PC-3 (cell line): ENCODE data around the gene BDH1.

ENCODE experiments used
- CTCF ChIP-seq: fragments of 300-600 bp; sonication (generic); conservative IDR thresholded peaks from 2 replicates; pipeline ENCODE4 v1.5.1; 2017; ENCODE audit warnings: antibody characterized with exemption, low read depth, mild to moderate bottlenecking, low read length
- EZH2 ChIP-seq: fragments of 300-600 bp; sonication (generic); IDR thresholded peaks from one replicate; pipeline ENCODE4 v1.6.1; 2017; ENCODE audit warnings: antibody characterized with exemption, mild to moderate bottlenecking, low read length; ENCODE audit not compliant: unreplicated experiment
- EZH2phosphoT487 ChIP-seq: fragments of 300-600 bp; sonication (generic); IDR thresholded peaks from 2 replicates; pipeline ENCODE4 v1.6.1; 2018; ENCODE audit warnings: mild to moderate bottlenecking, antibody characterized with exemption, low read length, borderline replicate concordance

- TF ChIP-seq CTCF, result no peak
- TF ChIP-seq EZH2, result no peak
- TF ChIP-seq EZH2phosphoT487, result no peak
Observed at GRCh38 chr3:197533396-197533795, 22.4 kb downstream of the BDH1 start.
